ACC112 (cell line): ENCODE data around the gene FBXL7.
A peak's percentile ranks its signal among the peaks of the same experiment; 100 is the strongest.

Experiments
- H2AFZ ChIP-seq: fragments of 200-600 bp; sonication (generic); one replicate; pipeline ENCODE4 v1.6.0; 2017; ENCODE audit warnings: antibody characterized with exemption, low read length; ENCODE audit not compliant: unreplicated experiment
- H3K27ac ChIP-seq: fragments of 200-600 bp; sonication (generic); 2 replicates; pipeline ENCODE4 v1.5.1; 2014; ENCODE audit warnings: low read depth, mild to moderate bottlenecking, antibody characterized with exemption, low read length, moderate library complexity
- H3K27me3 ChIP-seq: fragments of 200-600 bp; sonication (generic); 2 replicates; pipeline ENCODE4 v1.6.1; 2014; ENCODE audit warnings: mild to moderate bottlenecking, antibody characterized with exemption, low read length, moderate library complexity, mixed read lengths; ENCODE audit not compliant: insufficient read depth
- H3K36me3 ChIP-seq: fragments of 200-600 bp; sonication (generic); 2 replicates; pipeline ENCODE4 v1.6.1; 2016; ENCODE audit warnings: mild to moderate bottlenecking, antibody characterized with exemption, low read length, moderate library complexity, mixed read lengths; ENCODE audit not compliant: insufficient read depth
- H3K4me1 ChIP-seq: fragments of 200-600 bp; sonication (generic); one replicate; pipeline ENCODE4 v1.6.1; 2016; ENCODE audit warnings: low read length, mixed read lengths; ENCODE audit not compliant: insufficient read depth, unreplicated experiment, control insufficient read depth
- H3K4me3 ChIP-seq: fragments of 200-600 bp; sonication (generic); 2 replicates; pipeline ENCODE4 v1.5.1; 2014; ENCODE audit warnings: mild to moderate bottlenecking, low read depth, low read length
- H3K79me2 ChIP-seq: fragments of 200-600 bp; sonication (generic); one replicate; pipeline ENCODE4 v1.6.0; 2016; ENCODE audit warnings: low read length; ENCODE audit not compliant: control insufficient read depth, unreplicated experiment, insufficient read depth

The FBXL7 gene

DNA sequence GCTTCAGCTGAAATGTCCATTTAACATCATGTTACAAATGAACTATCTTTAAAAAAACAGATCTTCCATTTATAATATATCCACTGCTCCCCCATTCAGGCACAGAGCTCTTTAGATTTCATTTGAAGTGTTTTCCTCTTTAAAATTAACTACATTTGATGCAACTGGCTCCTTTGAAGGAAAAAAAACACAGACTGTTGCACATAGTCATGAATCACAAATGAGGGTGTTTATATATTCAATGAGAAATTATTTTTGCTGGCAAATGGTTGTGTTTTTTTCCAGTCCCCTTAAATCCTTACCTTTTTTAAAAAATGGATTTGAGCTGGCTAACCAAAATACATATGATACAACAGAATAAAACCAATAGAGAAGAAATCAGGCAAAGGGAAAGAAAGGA lies 240.4 kb downstream of the FBXL7 start:
- Histone ChIP-seq H3K36me3 (no peaks in the 10 kb centered on the region), H3K27me3 (no peaks in the 10 kb centered on the region), H3K4me1 (peaks cover 6% of the 10 kb centered on the region), H3K4me3 (no peak overlapping the region), H3K79me2 (no peaks in the 10 kb centered on the region), H3K27ac (no peak overlapping the region), H2AFZ (no peak overlapping the region)

DNA sequence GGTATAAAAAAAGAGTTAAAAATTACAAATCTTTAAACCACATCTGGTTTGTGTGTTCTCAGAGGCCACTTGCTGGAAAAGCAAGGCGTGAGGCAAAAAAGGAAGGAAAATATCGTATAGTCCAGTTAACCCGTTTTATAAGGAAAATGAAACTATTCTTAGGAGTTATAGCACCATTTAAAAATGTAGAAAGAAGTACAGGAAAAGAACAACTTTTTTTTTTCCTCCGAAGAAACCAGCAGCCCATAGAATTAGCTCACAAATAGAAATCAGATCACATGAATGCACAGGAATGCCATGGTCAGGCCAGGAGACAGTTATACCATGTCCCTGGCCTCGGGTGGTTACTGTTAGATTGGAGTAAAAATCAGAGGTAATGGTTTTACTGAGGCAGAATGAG lies 241.6 kb downstream of the FBXL7 start:
- H3K27me3 ChIP-seq, result no peaks in the 10 kb centered on the region
- H3K27ac ChIP-seq, result no peak overlapping the region
- H3K4me1 ChIP-seq, result peaks cover 6% of the 10 kb centered on the region
- no peaks in the 10 kb centered on the region for H3K79me2 ChIP-seq
- no peaks in the 10 kb centered on the region for H3K36me3 ChIP-seq
- H2AFZ ChIP-seq, result no peak overlapping the region
- no peak overlapping the region for H3K4me3 ChIP-seq

DNA sequence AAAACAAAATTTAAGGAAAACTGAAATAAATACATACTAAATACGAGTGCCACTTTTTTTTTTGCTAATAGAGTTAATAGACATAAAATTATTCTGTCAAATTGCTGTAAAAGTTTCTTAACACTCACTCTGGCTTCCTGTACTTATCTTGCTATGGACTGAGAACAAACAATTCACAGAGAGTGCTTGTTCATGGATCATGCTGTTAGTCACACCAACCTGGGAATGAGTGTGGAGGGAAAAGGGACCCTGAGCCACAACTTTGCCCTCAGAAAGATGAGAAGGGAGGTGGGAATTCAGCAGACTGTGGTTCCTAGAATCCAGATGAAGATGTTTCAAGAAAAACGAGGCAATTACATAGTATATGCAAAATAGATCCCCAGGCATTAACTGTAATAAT lies 246.9 kb downstream of the FBXL7 start:
- Histone ChIP-seq H3K27me3 (no peaks in the 10 kb centered on the region), H3K4me3 (no peak overlapping the region), H3K27ac (no peak overlapping the region), H3K4me1 (no peaks in the 10 kb centered on the region), H3K36me3 (no peaks in the 10 kb centered on the region), H2AFZ (no peak overlapping the region), H3K79me2 (no peaks in the 10 kb centered on the region)

GRCh38 chr5:15748266-15748665 lies 248.3 kb downstream of the FBXL7 start:
- H3K27me3 ChIP-seq, result no peaks in the 10 kb centered on the region
- no peak overlapping the region for H3K4me3 ChIP-seq
- H2AFZ ChIP-seq, result no peak overlapping the region
- no peaks in the 10 kb centered on the region for H3K36me3 ChIP-seq
- peaks cover 6% of the 10 kb centered on the region for H3K4me1 ChIP-seq
- H3K79me2 ChIP-seq, result no peaks in the 10 kb centered on the region
- H3K27ac ChIP-seq, result no peak overlapping the region

DNA sequence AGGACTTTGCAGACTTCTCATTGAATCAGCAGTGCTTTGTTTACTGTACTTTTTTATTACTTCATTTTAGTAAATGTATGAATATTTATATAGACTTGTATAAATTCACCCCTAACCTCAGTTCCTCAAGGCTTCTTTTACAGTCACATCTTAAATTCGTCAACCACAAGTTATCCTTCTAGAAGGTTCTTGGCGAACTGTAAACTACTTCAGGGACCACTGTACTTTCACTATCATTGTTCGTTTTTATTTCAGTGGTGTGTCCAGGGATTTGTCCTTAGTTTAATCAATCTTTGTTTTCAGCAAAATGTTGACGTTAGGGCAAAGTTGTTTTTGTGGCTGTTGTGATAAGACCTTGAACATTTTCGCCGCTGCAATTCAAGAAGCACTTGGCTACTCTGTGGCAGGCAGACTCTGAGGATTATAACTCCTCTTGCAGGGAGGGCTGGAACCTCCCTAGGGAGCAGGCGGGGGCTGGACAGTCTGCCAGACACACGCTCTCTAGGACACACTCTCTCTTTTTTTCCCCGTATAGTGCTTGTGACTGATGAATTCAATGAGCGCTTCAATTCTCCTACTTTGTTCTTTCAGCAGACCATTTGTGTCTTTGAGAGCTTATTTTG lies 252.8 kb downstream of the FBXL7 start:
- peaks cover 17% of the 10 kb centered on the region for H3K4me1 ChIP-seq
- no peak overlapping the region for H3K27ac ChIP-seq
- peak overlapping the region; percentile 66 for H2AFZ ChIP-seq
- no peaks in the 10 kb centered on the region for H3K79me2 ChIP-seq
- H3K27me3 ChIP-seq, result no peaks in the 10 kb centered on the region
- no peaks in the 10 kb centered on the region for H3K36me3 ChIP-seq
- peak overlapping the region; percentile 81 for H3K4me3 ChIP-seq

GRCh38 chr5:15753752-15754151 lies 253.8 kb downstream of the FBXL7 start:
- Histone ChIP-seq H3K4me1 (peaks cover 17% of the 10 kb centered on the region), H3K36me3 (no peaks in the 10 kb centered on the region), H3K27ac (no peak overlapping the region), H2AFZ (no peak overlapping the region), H3K27me3 (no peaks in the 10 kb centered on the region), H3K4me3 (no peak overlapping the region), H3K79me2 (no peaks in the 10 kb centered on the region)

DNA sequence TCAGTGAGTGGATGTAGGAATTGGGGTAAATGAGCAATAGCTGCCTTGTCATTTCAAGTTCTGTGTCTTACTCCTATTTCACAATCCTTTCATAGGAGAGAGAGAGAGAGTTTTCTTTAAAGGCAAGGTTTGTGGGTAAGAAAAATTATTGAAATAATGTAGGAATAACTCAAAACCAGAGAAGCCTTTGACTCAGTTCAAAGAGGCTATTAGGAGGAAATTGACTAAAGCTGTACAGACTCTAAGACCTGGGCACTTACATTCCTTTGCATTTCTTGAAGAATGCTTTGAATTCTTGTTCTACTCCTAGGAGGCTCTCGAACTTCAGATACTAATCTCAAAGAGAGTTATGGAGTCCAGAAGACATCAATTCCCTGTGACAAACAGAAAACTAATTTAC lies 257.1 kb downstream of the FBXL7 start:
- Histone ChIP-seq H2AFZ (no peak overlapping the region), H3K79me2 (no peaks in the 10 kb centered on the region), H3K27ac (no peak overlapping the region), H3K4me1 (peaks cover 17% of the 10 kb centered on the region), H3K27me3 (no peaks in the 10 kb centered on the region), H3K4me3 (no peak overlapping the region), H3K36me3 (no peaks in the 10 kb centered on the region)

DNA sequence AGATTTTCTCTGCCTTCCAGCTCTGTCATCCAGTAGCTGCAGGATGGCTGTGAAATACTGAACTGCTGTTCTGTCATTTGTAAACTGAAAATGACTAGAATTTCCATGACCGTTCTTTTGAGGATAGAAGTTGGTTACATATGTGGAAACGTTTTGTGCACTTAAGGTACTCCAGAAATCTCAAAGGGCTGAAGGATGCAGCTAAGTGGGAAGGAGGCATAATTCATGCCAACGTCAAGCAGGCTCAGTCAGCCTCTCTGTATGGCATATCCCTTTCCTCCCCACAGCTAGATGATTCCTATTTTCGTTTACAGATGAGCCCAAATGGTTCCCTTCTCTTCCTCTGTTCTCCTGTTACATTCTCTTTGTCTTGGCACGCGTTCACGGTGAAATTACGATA lies 257.6 kb downstream of the FBXL7 start:
- H3K4me3 ChIP-seq, result no peak overlapping the region
- no peaks in the 10 kb centered on the region for H3K27me3 ChIP-seq
- H3K79me2 ChIP-seq, result no peaks in the 10 kb centered on the region
- H3K36me3 ChIP-seq, result no peaks in the 10 kb centered on the region
- H3K4me1 ChIP-seq, result peaks cover 14% of the 10 kb centered on the region
- no peak overlapping the region for H3K27ac ChIP-seq
- no peak overlapping the region for H2AFZ ChIP-seq

- H3K4me3 ChIP-seq, result no peak overlapping the region
- H3K27me3 ChIP-seq, result no peaks in the 10 kb centered on the region
- no peaks in the 10 kb centered on the region for H3K36me3 ChIP-seq
- no peak overlapping the region for H3K27ac ChIP-seq
- H3K4me1 ChIP-seq, result no peaks in the 10 kb centered on the region
- no peak overlapping the region for H2AFZ ChIP-seq
- H3K79me2 ChIP-seq, result no peaks in the 10 kb centered on the region
These were observed 262.7 kb downstream of the FBXL7 start for GRCh38 chr5:15762668-15763067.

GRCh38 chr5:15763754-15764153 lies 263.8 kb downstream of the FBXL7 start:
- no peaks in the 10 kb centered on the region for H3K27me3 ChIP-seq
- no peaks in the 10 kb centered on the region for H3K4me1 ChIP-seq
- no peaks in the 10 kb centered on the region for H3K36me3 ChIP-seq
- no peak overlapping the region for H3K4me3 ChIP-seq
- no peaks in the 10 kb centered on the region for H3K79me2 ChIP-seq
- H3K27ac ChIP-seq, result no peak overlapping the region
- no peak overlapping the region for H2AFZ ChIP-seq

DNA sequence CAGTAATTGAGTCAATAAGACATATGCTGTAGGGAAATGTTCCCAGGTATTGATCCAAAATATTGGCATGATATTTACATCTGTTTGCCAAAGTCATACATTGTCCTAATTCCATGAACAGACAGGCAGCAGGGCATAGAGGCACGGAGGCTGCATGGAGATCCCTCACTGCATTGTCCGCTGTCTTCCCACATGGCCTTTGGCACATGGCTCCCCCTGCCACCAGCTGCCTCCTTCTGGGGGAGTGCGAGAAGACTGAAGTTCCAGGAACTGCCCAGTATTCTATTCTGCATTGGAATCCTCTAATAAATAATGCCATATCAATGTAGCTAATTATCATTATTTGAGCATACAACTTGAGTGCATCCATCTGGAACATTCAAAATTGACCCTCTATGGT lies 269.0 kb downstream of the FBXL7 start:
- H3K4me1 ChIP-seq, result no peaks in the 10 kb centered on the region
- no peaks in the 10 kb centered on the region for H3K27me3 ChIP-seq
- H3K4me3 ChIP-seq, result no peak overlapping the region
- H2AFZ ChIP-seq, result no peak overlapping the region
- no peaks in the 10 kb centered on the region for H3K79me2 ChIP-seq
- H3K27ac ChIP-seq, result no peak overlapping the region
- no peaks in the 10 kb centered on the region for H3K36me3 ChIP-seq
